ENCODE data around the gene LPAR3. TPM values are rescaled to one million over a fixed set of nuclear protein-coding genes. Genes with fewer than 3 reads are reported as not detected.

LPAR3 gene
- total RNA-seq, 2 donors from 2014 or later = not detected

DNA sequence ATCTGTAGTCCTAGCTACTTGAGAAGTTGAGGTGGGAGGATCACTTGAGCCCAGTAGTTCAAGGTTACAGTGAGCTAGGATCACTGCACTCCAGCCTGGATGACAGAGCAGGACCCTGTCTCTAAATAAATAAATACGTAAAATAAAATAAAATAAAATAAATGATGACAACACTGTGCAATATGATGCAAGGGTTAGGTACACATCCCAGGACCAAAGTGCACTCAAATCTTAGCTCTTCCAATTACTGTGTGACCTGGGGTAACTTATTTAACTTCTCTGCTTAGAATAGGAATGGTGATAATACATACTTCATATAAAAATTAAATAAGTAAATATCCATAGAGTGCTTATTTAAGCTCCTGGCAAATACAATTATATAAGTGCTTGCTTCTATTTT is 53.5 kb downstream of the LPAR3 start:
- no peak for DNase-seq (ENCODE audit: low spot score)
- intact Hi-C loops (cut with DNase I) = no loop called here

DNA sequence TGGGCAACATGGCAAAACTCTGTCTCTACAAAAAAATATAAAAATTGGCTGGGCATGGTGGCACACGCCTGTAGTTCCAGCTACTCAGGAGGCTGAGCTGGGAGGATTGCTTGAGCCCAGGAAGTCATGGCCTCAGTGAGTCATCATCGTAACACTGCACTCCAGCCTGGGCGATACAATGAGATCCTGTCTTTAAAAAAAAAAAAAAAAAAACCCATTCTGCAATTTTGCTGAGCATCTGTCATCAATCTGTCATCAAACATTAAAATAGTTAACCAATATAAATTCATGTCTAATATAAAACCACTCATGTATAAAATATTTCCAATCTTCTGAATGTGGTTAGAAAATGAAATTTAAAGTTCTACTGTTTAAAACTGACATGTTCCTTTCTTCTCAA is 56.9 kb downstream of the LPAR3 start:
- DNase-seq (ENCODE audit: low spot score) = no peak
- intact Hi-C loops (cut with DNase I) = no loop called here

DNA sequence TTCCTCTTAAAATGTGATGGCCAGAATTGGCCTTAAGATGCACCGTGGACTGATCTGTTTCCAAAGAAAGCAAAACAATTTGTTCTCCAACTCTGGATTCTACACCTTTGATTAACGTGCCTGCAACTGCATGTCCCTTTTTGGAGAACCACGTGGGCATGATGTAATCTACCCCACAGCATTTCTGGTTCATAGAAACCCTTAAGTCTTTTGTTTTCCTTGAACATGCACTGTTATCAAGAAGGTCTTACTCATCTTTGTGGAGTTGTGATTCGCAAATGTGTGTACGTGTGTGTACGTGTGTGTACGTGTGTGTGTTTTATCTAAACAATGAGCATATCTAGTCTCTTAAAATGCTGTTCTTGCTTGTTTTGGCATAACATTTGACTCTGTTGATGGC is 57.8 kb downstream of the LPAR3 start:
- DNase-seq (ENCODE audit: low spot score) = no peak
- intact Hi-C loops (cut with DNase I) = no loop called here

DNA sequence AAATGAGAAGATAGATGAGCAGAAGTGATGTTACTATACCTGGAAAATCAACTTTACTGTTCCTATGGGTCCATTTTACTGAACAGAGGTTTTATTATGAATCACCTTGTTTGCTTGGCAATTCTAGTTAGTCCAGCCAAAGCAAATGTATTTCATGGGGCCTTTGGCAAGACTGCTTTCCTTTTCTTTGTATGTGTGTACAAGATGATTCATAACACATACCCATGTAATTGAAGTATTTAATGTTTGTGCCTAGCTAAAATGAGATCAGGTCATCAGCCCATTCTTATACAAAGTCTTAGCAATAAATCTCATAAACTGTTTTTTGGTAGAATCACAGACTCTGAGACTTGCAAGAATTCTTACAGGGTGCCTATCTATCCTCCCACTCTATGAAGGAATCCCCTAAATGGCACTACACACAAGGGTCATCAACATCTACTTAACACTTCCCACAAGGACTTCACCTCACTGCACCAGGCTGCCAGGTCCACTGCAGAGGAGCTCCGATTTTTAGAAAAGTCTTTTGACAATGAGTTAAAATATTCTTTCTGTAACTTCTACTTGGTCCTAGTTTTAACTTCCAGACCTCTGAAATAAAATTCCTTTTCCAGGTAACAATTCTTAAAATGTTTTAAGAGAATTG is 58.5 kb downstream of the LPAR3 start:
- no peak for DNase-seq (ENCODE audit: low spot score)
- intact Hi-C loops (cut with DNase I) = no loop called here

DNA sequence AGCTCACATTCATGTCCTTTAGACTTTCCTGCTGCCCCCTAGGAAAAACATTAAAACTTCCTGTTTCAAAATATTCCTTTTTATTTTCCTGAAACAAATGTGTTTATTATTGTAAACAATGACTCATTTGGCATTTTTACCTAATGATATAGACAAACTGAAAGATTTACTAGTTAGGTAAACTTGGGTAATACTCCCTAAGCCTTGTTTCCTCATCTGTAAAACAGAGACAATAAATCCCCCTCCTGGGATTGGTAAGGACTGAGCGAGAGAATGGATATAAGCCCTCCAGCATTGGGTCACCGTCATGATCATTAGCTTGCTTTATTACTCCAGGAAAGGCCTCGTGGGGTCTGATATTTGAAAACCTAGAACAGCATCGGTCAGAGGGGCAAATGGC is 59.8 kb downstream of the LPAR3 start:
- intact Hi-C loops (cut with DNase I) = no loop called here
- DNase-seq (ENCODE audit: low spot score) = no peak

DNA sequence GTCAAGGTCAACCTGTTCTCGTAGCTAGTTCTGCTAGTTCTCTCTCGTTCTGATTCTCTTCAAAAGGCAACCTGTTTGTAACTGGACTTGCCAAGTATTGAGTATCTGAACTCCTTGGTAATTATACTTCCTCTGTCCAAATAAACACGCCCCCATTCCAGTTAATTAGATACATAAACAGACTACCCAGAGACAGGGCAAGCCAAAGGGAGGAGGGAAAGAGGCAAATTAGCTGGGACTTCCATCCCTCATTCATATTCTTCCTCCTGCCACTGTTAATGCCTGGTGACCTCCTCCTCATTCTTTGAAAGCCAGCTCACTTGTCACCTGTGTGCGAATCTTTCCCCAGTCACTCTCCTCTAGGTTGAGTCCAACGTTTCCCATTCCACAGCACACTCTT is 62.9 kb downstream of the LPAR3 start:
- DNase-seq (ENCODE audit: low spot score) = no peak
- intact Hi-C loops (cut with DNase I) = no loop called here

DNA sequence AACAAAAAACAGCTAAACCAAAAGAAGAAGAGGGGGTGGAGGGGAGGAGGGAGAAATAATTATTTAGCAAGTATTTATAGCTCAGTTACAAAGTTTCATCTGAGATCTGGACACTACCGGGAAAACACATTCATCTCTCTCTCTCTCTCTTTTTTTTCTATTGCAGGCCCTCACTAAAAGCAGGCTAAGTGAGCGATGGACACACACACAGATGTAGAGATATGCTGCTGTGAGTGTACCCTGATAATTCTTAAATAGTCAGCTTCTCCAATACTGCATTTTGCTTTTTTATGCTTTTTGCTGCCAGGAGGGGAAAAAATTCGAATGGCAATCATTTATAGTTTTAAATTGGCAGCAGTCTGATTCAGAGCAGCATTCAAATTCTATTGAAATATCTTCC is 65.0 kb downstream of the LPAR3 start:
- intact Hi-C loops (cut with DNase I) = no loop called here
- DNase-seq (ENCODE audit: low spot score) = no peak

DNA sequence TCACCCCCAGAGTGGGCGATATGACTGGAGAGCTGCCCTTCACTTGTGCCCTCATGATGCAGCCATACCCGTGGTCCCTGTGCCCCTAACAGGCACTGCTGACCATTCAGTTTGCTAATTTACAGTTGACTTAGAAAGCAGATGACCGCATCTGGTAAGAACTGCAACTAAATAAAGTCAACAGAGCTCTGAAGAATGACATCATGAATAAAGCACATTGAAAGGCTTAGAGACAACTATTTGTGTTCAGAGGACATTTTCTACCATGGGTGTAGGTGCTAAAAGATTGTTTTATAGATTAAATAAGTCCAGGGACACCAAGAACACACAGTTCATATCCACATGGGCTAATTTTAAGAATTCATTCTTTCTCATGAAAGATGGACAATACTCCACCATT is 65.5 kb downstream of the LPAR3 start:
- DNase-seq (ENCODE audit: low spot score) = no peak
- intact Hi-C loops (cut with DNase I) = no loop called here

DNA sequence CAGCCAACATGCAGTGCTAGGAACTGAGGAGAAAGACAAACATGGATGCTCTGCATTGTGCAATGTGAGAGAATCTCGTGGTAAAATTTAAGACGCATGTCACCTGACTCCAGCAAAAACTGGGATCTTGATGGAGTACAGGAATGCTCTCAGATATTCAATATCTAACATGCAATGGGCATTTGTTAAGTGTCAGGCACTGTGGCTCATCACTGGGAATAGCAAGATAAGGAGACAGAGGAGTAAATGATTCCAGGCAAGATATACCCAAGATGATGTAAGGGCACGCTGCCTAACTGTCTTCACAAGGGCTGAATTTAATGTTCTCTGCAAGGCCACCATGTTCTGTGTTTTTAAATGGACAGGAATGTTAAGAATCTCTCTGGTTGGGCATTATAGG is 67.8 kb downstream of the LPAR3 start:
- intact Hi-C loops (cut with DNase I) = no loop called here
- no peak for DNase-seq (ENCODE audit: low spot score)

DNA sequence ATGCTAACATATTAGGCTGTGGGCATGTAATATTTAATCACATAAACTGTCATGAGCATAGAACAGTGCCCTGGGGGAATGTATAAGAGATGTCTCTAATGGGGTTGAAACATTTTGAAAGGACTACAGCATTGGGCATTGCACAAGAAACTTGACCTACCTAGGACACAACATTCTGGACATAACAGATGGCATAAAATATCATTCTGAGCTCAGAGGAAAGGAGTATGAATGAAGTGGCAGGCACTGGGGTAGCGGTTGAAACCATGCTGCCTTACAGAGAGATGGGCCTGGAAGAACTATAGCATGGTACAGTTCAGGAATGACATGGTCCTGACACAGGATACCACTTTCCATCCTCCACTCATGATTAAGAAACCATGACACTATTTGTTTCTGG is 69.0 kb downstream of the LPAR3 start:
- intact Hi-C loops (cut with DNase I) = no loop called here
- no peak for DNase-seq (ENCODE audit: low spot score)

DNA sequence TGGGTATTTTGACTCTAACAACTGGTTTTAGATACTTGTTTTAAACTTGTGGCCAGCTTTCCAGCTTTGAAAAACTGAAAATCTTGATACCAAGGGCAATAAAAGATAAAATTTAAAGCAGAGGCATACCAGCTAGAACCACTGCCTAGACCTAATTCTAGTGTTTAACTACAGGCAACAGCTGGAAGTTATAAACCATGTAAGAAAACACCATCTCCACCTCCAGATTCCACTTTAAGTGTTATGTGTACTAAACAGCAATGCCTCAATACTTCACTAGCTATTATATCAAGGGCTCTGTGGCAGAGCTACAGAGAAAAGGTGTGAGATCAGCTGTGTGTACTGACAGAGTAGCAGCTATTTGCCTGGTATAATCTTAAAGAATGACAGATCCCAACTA is 69.5 kb downstream of the LPAR3 start:
- DNase-seq (ENCODE audit: low spot score) = no peak
- intact Hi-C loops (cut with DNase I) = no loop called here

DNA sequence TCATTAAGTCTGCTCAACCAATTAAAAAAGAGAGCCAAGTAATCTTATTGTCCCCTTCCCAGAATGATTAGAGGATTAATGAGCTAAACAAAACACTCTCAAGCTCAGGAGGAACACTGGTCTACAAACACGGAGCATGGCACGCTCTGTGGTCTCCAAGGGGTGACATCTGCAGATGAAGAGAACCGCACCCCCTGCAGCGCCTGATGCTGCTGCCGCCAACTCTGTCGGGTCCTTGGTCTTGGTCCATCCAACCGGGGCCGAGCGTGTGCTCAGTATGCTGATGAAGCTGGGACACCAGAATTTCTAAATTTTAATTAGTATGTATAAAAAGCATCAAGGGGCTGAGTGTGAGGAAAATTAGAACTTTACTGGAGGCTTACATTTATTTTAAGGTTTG is 82.7 kb downstream of the LPAR3 start:
- DNase-seq (ENCODE audit: low spot score) = no peak
- intact Hi-C loops (cut with DNase I) = no loop called here

DNA sequence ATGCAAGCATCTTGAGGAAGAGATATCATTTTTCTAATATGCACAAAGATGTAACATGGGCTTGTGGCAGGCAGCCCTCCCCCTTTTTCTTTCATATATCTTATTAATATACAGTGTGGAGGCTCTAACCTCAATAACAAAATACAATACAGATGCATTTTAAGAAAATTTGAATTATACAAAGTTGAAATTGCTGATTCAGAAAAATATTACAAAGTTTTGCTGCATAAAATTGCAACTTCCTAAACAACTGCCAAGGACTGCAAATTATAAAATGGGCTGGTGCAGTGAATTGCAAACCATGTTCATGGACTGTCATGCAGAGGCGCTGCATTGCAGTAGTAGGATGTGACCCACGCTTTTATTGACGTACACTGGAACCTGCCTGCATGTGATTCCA is 84.0 kb downstream of the LPAR3 start:
- intact Hi-C loops (cut with DNase I) = no loop called here
- DNase-seq (ENCODE audit: low spot score) = no peak

DNA sequence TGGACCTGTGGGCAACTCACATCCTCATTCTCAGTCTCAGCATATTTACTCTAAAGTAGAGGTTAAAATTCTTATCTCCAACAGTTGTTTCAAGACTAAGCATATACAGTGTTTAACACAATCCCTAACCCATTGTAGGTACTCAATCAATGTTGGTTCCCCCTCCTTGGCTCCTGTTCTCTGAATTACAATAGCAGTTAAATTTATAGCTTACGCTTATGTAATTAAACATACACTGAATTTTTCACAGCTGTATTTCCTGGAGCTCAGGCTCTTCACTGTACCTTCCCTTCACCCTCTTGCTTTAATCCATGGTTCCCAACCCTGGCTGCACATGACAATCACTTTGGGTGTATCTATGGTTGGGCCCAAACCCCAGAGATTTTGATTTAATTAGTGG is 89.4 kb downstream of the LPAR3 start:
- no peak for DNase-seq (ENCODE audit: low spot score)
- intact Hi-C loops (cut with DNase I) = no loop called here

DNA sequence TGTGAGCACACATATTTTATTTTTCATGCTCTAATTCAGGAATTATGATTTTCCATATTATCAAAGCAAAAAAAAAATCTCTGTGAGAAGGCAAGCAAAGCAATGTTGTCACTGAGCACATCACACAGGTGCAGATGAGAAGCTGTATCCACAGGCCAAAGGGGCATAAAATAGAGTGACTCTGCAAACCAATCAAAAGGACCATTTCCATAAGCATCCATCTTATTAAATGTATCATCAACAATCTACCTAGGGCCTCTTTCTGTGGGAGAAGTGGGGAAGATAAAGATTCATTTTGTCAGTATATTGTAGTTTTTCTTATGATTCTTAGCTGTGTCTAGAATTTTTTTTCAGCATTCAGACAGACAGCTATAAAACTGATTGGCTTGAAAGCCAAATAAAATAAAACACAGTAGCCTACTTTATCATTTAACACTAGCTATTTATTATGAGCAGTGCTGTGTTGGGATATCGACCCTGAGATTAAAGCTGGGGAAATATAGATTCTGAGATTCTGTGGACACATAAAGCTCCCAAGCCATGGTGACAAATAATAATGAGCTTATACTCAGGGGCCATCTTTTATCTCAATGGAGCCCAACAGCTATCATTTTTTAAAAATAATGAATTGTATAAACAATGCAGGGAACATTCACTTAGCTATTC is 90.3 kb downstream of the LPAR3 start:
- no peak for DNase-seq (ENCODE audit: low spot score)
- intact Hi-C loops (cut with DNase I) = no loop called here

DNA sequence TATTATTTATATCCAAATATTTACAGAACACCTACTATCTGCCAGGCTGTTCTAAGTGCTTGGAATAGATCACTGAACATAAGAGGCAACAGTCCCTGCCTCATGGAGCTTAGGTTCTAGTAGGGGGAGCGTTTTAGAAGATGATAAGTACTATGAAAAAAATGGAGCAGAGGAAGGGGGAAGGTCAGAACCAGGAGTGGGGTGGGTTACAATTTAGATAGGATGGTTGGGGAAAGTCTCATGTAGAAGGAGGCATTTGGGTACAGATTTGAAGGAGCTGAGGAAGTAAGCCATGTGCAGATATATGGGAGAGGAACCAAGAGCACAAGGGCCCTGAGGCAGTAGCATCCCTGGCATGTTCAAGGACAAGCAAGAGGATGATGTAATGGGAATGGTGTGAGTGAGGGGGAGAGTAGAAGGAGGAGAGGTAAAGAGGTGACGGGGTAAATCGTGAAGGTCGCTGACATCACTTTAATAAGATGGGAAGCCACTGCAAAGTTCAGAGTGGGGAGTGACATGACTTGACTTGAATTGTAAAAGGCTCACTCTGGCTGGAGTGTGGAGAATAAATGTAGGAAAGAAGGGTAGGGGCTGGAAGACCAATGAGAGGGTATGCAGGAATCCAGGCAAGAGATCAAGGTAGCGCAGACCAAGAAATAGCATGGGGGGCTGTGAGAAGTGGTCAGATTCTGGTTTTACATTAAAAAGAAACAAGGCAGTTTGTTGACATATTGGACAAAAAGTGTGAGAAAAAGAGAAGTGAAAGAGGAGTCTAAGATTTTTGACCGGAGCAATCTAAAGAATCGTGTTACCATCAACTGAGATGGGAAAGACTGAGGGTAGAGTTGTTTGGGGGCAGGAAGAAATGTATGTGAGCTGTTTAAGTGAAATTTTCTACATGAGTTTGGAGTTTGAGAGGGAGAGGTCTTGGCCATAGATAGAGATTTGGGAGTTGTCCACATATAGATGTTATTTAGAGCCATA is 92.6 kb downstream of the LPAR3 start:
- no peak for DNase-seq (ENCODE audit: low spot score)
- intact Hi-C loops (cut with DNase I) = no loop called here

DNA sequence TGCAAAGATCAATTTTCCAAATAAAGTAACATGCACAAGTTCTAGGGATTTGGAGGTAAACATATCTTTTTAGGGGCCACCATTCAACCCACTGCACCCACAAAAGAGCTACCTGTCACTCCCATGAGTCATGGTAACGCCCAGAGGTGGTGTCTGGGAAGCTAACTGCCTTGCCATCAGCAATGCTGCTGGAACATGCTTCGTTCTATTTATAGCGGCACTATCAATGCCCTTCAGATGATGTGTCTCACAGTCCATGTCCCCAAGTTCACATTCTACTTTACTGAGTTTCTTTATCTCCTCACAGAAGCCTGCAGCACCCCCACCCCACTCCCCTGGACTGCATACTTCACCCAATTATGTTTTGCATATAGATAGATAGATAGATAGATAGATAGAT is 95.4 kb downstream of the LPAR3 start:
- DNase-seq (ENCODE audit: low spot score) = no peak
- intact Hi-C loops (cut with DNase I) = no loop called here

DNA sequence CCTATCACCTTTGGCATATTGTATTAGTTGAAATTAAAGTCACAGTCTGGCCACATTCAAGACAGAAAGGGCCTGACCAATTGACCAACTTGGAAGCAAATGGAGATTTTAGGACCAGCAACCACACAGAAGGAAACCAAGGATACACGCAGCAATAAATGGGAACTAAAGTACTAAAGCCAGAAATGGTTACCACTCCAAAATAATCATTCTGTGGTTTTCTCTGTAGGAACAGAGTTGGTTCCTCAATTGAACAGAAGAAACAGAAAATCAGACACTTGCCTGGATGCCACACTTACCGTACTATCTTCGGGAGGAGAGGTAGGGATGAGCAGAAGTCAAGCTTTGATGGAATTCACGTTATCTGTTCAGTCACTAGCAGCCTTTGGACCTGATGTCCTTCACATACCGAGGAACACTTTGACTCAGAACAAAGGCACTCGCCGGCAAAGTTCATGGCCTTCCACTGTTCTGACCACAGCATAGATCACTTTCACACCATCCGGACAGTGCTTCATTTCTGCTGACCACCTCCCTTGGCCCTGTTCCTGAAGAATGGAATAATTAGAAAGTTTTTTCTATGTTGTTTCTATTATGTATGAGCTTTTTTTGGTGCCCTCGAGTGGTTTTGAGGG is 96.9 kb downstream of the LPAR3 start:
- intact Hi-C loops (cut with DNase I) = no loop called here
- DNase-seq (ENCODE audit: low spot score) = no peak

DNA sequence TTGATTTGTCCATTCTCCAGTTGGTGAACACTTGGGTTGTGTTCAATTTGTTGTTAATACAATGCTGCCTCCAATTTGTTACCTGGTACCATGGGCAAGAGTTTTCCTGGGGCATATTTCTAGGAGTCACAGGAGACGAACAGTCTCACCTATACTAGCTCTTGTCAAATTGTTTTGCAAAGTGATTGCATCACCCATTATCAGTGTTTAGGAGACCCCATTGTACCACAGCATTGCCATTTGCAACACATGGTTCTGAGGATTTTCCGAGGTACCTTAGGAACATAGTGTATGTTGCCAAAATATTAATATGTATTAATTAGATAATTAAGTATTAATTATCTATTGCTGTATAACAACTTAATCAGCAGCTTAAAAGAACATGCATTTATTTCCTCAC is 97.8 kb downstream of the LPAR3 start:
- DNase-seq (ENCODE audit: low spot score) = no peak
- intact Hi-C loops (cut with DNase I) = no loop called here

DNA sequence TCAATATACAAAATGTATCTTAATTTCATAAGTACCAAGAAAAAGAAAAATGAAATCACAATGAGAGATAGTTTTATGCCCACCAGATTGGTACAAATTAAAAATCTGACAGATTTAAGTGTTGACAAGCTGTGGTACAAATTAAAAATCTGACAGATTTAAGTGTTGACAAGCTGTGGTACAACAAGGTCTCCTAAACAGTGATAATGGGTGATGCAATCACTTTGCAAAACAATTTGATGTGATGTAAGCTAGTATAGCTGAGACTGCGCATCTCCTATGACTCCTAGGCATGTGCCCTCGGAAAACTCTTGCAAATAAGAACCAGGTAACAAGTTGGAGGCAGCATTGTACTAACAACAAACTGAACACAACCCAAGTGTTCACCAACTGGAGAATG is 100.6 kb downstream of the LPAR3 start:
- DNase-seq (ENCODE audit: low spot score) = no peak
- intact Hi-C loops (cut with DNase I) = no loop called here
